HG03280 (cell line): ENCODE data around the gene SLC5A5.
A peak's percentile ranks its signal among the peaks of the same experiment; 100 is the strongest.

Experiments used
- ATAC-seq: cut with Tn5 transposase; IDR thresholded peaks from one replicate; pipeline ENCODE4 v1.9.1; 2021; ENCODE audit warnings: mild to moderate bottlenecking, moderate library complexity; ENCODE audit not compliant: unreplicated experiment

SLC5A5 gene

GRCh38 chr19:17846146-17846545 is 25.6 kb upstream of the SLC5A5 start:
- ATAC-seq: no peak

- ATAC-seq: peak; percentile 61
These were observed 24.0 kb upstream of the SLC5A5 start, which contains the start of gene JAK3 for GRCh38 chr19:17847538-17848366. Gene JAK3, minus strand, starts transcription at chr19:17847982. Its CDS starts 3,565 bp downstream, at chr19:17844417.

GRCh38 chr19:17848595-17849292 is 23.0 kb upstream of the SLC5A5 start:
- ATAC-seq: no peak

GRCh38 chr19:17854061-17854460 is 17.7 kb upstream of the SLC5A5 start:
- ATAC-seq: no peak

- ATAC-seq: no peak
These were observed 16.2 kb upstream of the SLC5A5 start for GRCh38 chr19:17855280-17856152.

- ATAC-seq: peak; percentile 93
These were observed 12.0 kb upstream of the SLC5A5 start, which contains the start of gene RPL18A for GRCh38 chr19:17859533-17860330. Gene RPL18A, plus strand, starts transcription at chr19:17859910. Its CDS starts 47 bp downstream, at chr19:17859957.

GRCh38 chr19:17860331-17860992 is 11.3 kb upstream of the SLC5A5 start:
- no peak for ATAC-seq

- ATAC-seq: no peak
These were observed 10.8 kb upstream of the SLC5A5 start for GRCh38 chr19:17860993-17861360.

GRCh38 chr19:17861542-17862402 is 10.0 kb upstream of the SLC5A5 start:
- no peak for ATAC-seq

GRCh38 chr19:17862711-17863519 is 8.8 kb upstream of the SLC5A5 start:
- ATAC-seq: no peak

GRCh38 chr19:17863520-17864182 is 8.1 kb upstream of the SLC5A5 start:
- no peak for ATAC-seq

GRCh38 chr19:17865364-17866311 is 6.1 kb upstream of the SLC5A5 start:
- ATAC-seq: no peak

- ATAC-seq: no peak
These were observed 5.3 kb upstream of the SLC5A5 start for GRCh38 chr19:17866312-17866963.

- no peak for ATAC-seq
These were observed 4.7 kb upstream of the SLC5A5 start for GRCh38 chr19:17866964-17867486.

- no peak for ATAC-seq
These were observed 3.1 kb upstream of the SLC5A5 start for GRCh38 chr19:17868669-17869068.
